SU-DHL-6 (cell line): ENCODE results near the gene MASP2.

ENCODE experiments used
- H2AFZ ChIP-seq: fragments of 200-600 bp; sonication (generic); 2 replicates; pipeline ENCODE4 v1.6.1; 2014; ENCODE audit warnings: low read depth, mild to moderate bottlenecking, moderate library complexity, mixed read lengths, antibody characterized with exemption, low read length; ENCODE audit not compliant: severe bottlenecking
- H3F3A ChIP-seq: fragments of 200-600 bp; shearing (Covaris generic); 2 replicates; pipeline ENCODE4 v1.6.0; 2016; ENCODE audit warnings: antibody characterized with exemption, mild to moderate bottlenecking; ENCODE audit not compliant: insufficient read depth
- H3K27ac ChIP-seq: fragments of 200-600 bp; sonication (generic); 2 replicates; pipeline ENCODE4 v1.5.1; 2016; ENCODE audit warnings: low read depth, mild to moderate bottlenecking, low read length, moderate library complexity, mixed read lengths
- H3K27me3 ChIP-seq: fragments of 200-600 bp; sonication (generic), shearing (Covaris generic); 2 replicates; pipeline ENCODE4 v1.6.0; 2014; ENCODE audit warnings: mild to moderate bottlenecking, low read length
- H3K36me3 ChIP-seq: fragments of 200-600 bp; sonication (generic); 2 replicates; pipeline ENCODE4 v1.6.1; 2014; ENCODE audit warnings: mild to moderate bottlenecking, low read length, mixed read lengths
- H3K4me2 ChIP-seq: fragments of 300-600, 200-600 bp; shearing (Covaris generic), sonication (generic); 2 replicates; pipeline ENCODE4 v1.6.0; 2014; ENCODE audit warnings: low read length, low read depth, mild to moderate bottlenecking; ENCODE audit not compliant: poor library complexity, severe bottlenecking
- H3K4me3 ChIP-seq: fragments of 200-600 bp; sonication (generic); 2 replicates; pipeline ENCODE4 v1.5.1; 2014; ENCODE audit warnings: antibody characterized with exemption, low read length, mild to moderate bottlenecking, mixed read lengths; ENCODE audit not compliant: insufficient read depth, poor library complexity, severe bottlenecking
- H3K79me2 ChIP-seq: fragments of 200-600 bp; sonication (generic); 2 replicates; pipeline ENCODE4 v1.6.1; 2014; ENCODE audit warnings: mild to moderate bottlenecking, low read length, moderate library complexity; ENCODE audit not compliant: insufficient read depth
- H3K9ac ChIP-seq: fragments of 200-600 bp; sonication (generic); 2 replicates; pipeline ENCODE4 v1.7.0; 2014; ENCODE audit warnings: mild to moderate bottlenecking, low read length
- H3K9me2 ChIP-seq: fragments of 200-600 bp; sonication (generic); replicated peaks from 2 replicates; pipeline ENCODE4 v1.6.1; 2014; ENCODE audit warnings: low read length; ENCODE audit not compliant: insufficient read depth
- H3K9me3 ChIP-seq: fragments of 200-600 bp; sonication (generic); 2 replicates; pipeline ENCODE4 v1.6.1; 2014; ENCODE audit warnings: low read length, mixed read lengths; ENCODE audit not compliant: insufficient read depth
- H4K20me1 ChIP-seq: fragments of 200-600 bp; sonication (generic); 2 replicates; pipeline ENCODE4 v1.6.1; 2014; ENCODE audit warnings: low read depth, mild to moderate bottlenecking, antibody characterized with exemption, low read length, moderate library complexity, mixed read lengths
- EZH2phosphoT487 ChIP-seq: fragments of 200-600 bp; sonication (generic), shearing (Covaris generic); conservative IDR thresholded peaks from 2 replicates; pipeline ENCODE4 v1.6.1; 2018; ENCODE audit warnings: mild to moderate bottlenecking, antibody characterized with exemption, low read length, moderate library complexity, mixed read lengths
- TF ChIP-seq, protein P1 (sequence below): fragments of 200-600 bp; sonication (generic); IDR thresholded peaks from one replicate; pipeline ENCODE4 v1.5.1; 2017; ENCODE audit warnings: antibody characterized with exemption, mild to moderate bottlenecking, low read length, moderate library complexity; ENCODE audit not compliant: insufficient read depth, poor library complexity, severe bottlenecking

MASP2 gene

GRCh38 chr1:11044086-11044848, 2.8 kb downstream of the MASP2 start:
- Histone ChIP-seq H4K20me1 (no peaks in the 10 kb centered on the region), H3K4me3 (no peak overlapping the region), H3K27me3 (no peaks in the 10 kb centered on the region)

GRCh38 chr1:11042995-11043874, 3.8 kb downstream of the MASP2 start:
- Histone ChIP-seq H3K4me3 (no peak overlapping the region), H3K27me3 (no peaks in the 10 kb centered on the region), H3K9ac (no peak overlapping the region), H3K79me2 (no peaks in the 10 kb centered on the region), H3F3A (no peaks in the 10 kb centered on the region), H4K20me1 (no peaks in the 10 kb centered on the region), H3K36me3 (no peaks in the 10 kb centered on the region), H3K27ac (no peak overlapping the region), H2AFZ (no peak overlapping the region), H3K4me2 (no peak overlapping the region), H3K9me3 (no peaks in the 10 kb centered on the region), H3K9me2 (no peaks in the 10 kb centered on the region)
- TF ChIP-seq EZH2phosphoT487: no peak
- TF ChIP-seq, protein P1, sequence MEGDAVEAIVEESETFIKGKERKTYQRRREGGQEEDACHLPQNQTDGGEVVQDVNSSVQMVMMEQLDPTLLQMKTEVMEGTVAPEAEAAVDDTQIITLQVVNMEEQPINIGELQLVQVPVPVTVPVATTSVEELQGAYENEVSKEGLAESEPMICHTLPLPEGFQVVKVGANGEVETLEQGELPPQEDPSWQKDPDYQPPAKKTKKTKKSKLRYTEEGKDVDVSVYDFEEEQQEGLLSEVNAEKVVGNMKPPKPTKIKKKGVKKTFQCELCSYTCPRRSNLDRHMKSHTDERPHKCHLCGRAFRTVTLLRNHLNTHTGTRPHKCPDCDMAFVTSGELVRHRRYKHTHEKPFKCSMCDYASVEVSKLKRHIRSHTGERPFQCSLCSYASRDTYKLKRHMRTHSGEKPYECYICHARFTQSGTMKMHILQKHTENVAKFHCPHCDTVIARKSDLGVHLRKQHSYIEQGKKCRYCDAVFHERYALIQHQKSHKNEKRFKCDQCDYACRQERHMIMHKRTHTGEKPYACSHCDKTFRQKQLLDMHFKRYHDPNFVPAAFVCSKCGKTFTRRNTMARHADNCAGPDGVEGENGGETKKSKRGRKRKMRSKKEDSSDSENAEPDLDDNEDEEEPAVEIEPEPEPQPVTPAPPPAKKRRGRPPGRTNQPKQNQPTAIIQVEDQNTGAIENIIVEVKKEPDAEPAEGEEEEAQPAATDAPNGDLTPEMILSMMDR: no peak

More at GRCh38 chr1:11044086-11044848, 2.8 kb downstream of the MASP2 start:
- Histone ChIP-seq H3K27ac (no peak overlapping the region), H3F3A (no peaks in the 10 kb centered on the region), H2AFZ (no peak overlapping the region), H3K9me2 (no peaks in the 10 kb centered on the region), H3K36me3 (no peaks in the 10 kb centered on the region), H3K79me2 (no peaks in the 10 kb centered on the region), H3K4me2 (no peak overlapping the region), H3K9ac (no peak overlapping the region), H3K9me3 (no peaks in the 10 kb centered on the region)
- TF ChIP-seq, protein P1: no peak

DNA sequence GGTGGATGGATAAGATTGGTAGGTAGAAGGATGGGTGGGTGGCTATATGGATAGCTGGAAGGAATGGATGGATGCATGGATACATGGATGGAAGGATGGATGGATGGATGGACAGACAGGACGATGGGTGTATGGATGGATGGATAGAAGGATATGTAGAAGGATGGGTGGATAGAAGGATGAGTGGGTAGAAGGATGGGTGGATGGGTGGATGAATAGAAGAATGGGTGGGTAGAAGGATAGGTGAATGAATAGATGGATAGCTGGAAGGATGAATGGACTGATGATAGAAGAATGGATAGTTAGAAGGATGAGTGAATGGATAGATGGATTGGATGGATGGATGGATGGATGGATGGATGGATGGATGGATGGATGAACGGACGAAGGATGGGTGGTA, 5.0 kb downstream of the MASP2 start:
- H3K9ac ChIP-seq: no peak overlapping the region
- no peaks in the 10 kb centered on the region for H3K36me3 ChIP-seq
- no peak overlapping the region for H2AFZ ChIP-seq
- H3K9me3 ChIP-seq: no peaks in the 10 kb centered on the region
- no peaks in the 10 kb centered on the region for H3K9me2 ChIP-seq
- H3F3A ChIP-seq: no peaks in the 10 kb centered on the region
- no peak overlapping the region for H3K27ac ChIP-seq
- H3K4me2 ChIP-seq: no peak overlapping the region
- TF ChIP-seq EZH2phosphoT487: no peak
- TF ChIP-seq, protein P1: no peak
- H3K79me2 ChIP-seq: no peaks in the 10 kb centered on the region
- no peak overlapping the region for H3K4me3 ChIP-seq
- H4K20me1 ChIP-seq: no peaks in the 10 kb centered on the region
- no peaks in the 10 kb centered on the region for H3K27me3 ChIP-seq
